ENCODE measurements around the gene DNAAF3.

DNAAF3 gene

GRCh38 chr19:55116232-55116858, 50.1 kb downstream of the DNAAF3 start (continued):
- TF ChIP-seq, protein P1, sequence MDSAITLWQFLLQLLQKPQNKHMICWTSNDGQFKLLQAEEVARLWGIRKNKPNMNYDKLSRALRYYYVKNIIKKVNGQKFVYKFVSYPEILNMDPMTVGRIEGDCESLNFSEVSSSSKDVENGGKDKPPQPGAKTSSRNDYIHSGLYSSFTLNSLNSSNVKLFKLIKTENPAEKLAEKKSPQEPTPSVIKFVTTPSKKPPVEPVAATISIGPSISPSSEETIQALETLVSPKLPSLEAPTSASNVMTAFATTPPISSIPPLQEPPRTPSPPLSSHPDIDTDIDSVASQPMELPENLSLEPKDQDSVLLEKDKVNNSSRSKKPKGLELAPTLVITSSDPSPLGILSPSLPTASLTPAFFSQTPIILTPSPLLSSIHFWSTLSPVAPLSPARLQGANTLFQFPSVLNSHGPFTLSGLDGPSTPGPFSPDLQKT (IDR thresholded peaks at IDR 0.05; ENCODE audit: borderline replicate concordance, low read depth, low read length): no peak
- TF ChIP-seq PRDM1 (tag by site-specific recombination; IDR thresholded peaks at IDR 0.05) (peak; percentile 41; the same call in 1 of the 2 replicates), ZNF596 (tag by site-specific recombination; IDR thresholded peaks at IDR 0.05) (no peak), ZEB2 (tag by site-specific recombination; IDR thresholded peaks at IDR 0.05) (no peak), ZNF416 (tag by site-specific recombination; IDR thresholded peaks at IDR 0.05) (no peak), PATZ1 (tag by site-specific recombination; IDR thresholded peaks at IDR 0.05) (no peak), FEZF1 (tag by site-specific recombination; IDR thresholded peaks at IDR 0.05) (0 out of 2 replicates have a peak, but pooled peaks have one; percentile 33), ZFP69B (tag by site-specific recombination; IDR thresholded peaks at IDR 0.05) (no peak)

DNA sequence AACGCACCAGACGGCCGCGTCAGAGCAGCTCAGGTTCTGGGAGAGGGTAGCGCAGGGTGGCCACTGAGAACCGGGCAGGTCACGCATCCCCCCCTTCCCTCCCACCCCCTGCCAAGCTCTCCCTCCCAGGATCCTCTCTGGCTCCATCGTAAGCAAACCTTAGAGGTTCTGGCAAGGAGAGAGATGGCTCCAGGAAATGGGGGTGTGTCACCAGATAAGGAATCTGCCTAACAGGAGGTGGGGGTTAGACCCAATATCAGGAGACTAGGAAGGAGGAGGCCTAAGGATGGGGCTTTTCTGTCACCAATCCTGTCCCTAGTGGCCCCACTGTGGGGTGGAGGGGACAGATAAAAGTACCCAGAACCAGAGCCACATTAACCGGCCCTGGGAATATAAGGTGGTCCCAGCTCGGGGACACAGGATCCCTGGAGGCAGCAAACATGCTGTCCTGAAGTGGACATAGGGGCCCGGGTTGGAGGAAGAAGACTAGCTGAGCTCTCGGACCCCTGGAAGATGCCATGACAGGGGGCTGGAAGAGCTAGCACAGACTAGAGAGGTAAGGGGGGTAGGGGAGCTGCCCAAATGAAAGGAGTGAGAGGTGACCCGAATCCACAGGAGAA, 50.9 kb downstream of the DNAAF3 start:
- ChIA-PET POLR2A (interaction anchor here (1.1 to 1.5 kb wide), 2 partner anchors 46 to 484 kb away, joined by 4 to 5 read pairs; partner anchors contain the start of gene FIZ1), CTCF (interaction anchor here (1.1 to 4.6 kb wide), 2 partner anchors 18 to 27 kb away, joined by 4 to 26 read pairs; no protein-coding TSS in a partner anchor)
- TF ChIP-seq OSR2 (tag by site-specific recombination; IDR thresholded peaks at IDR 0.05) (no peak), HOXA7 (CRISPR knock-in tag; IDR thresholded peaks at IDR 0.05; ENCODE audit: borderline replicate concordance) (no peak), ZNF664 (tag by site-specific recombination; IDR thresholded peaks at IDR 0.05) (no peak), ZNF76 (tag by site-specific recombination; IDR thresholded peaks at IDR 0.05; ENCODE audit: borderline replicate concordance, low read depth) (no peak), ZNF426 (tag by site-specific recombination; IDR thresholded peaks at IDR 0.05) (no peak), ZFHX2 (tag by site-specific recombination; conservative IDR thresholded peaks at IDR 0.05) (no peak), ZNF548 (tag by site-specific recombination; IDR thresholded peaks at IDR 0.05) (no peak), TCF7L2 (IDR thresholded peaks at IDR 0.05; ENCODE audit: borderline replicate concordance, low read depth, low read length) (no peak), ZNF266 (tag by site-specific recombination; IDR thresholded peaks at IDR 0.05; ENCODE audit: low read depth) (no peak)
- TF ChIP-seq, protein P2, sequence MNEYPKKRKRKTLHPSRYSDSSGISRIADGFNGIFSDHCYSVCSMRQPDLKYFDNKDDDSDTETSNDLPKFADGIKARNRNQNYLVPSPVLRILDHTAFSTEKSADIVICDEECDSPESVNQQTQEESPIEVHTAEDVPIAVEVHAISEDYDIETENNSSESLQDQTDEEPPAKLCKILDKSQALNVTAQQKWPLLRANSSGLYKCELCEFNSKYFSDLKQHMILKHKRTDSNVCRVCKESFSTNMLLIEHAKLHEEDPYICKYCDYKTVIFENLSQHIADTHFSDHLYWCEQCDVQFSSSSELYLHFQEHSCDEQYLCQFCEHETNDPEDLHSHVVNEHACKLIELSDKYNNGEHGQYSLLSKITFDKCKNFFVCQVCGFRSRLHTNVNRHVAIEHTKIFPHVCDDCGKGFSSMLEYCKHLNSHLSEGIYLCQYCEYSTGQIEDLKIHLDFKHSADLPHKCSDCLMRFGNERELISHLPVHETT (tag by site-specific recombination; IDR thresholded peaks at IDR 0.05): no peak
- Histone ChIP-seq H3K9me3 (ENCODE audit: control insufficient read depth, insufficient read depth, low read depth, low read length) (no peaks in the 10 kb centered on the region), H3K4me3 (ENCODE audit: low read depth, low read length) (peak overlapping the region; percentile 78), H3K4me1 (ENCODE audit: control insufficient read depth, insufficient read depth, low read length) (peaks cover 18% of the 10 kb centered on the region), H3K36me3 (ENCODE audit: control insufficient read depth in 2 of 2, insufficient read depth in 1 of 2, low read length in 2 of 2) (peaks cover 0 to 15% of the 10 kb centered on the region in 2 experiments; a peak in 2 of 3 replicates), H3K27ac (ENCODE audit: extremely low read depth, low read depth, low read length) (peak overlapping the region; percentile 22; the same call in 1 of the 2 replicates)

Data from HEK293 (cell line).